H9 (cell line): ENCODE measurements around the gene ZNF503. TPM values are rescaled to one million over a fixed set of nuclear protein-coding genes. Genes with fewer than 3 reads are reported as not detected.

ENCODE experiments used
- DNase-seq: peaks from one replicate; pipeline ENCODE4 v3.0.0-alpha.2; 2017
- H2AFZ ChIP-seq: one replicate; pipeline ENCODE4 v1.6.1; 2013; ENCODE audit warnings: mild to moderate bottlenecking, low read length, control low read depth, moderate library complexity
- H2AK5ac ChIP-seq: 2 replicates; pipeline ENCODE4 v1.6.1; 2013; ENCODE audit warnings: low read length, control low read depth, mixed read lengths; ENCODE audit not compliant: insufficient read length
- H2BK120ac ChIP-seq: one replicate; pipeline ENCODE4 v1.6.1; 2013; ENCODE audit warnings: low read depth, mild to moderate bottlenecking, low read length, control low read depth, inconsistent platforms; ENCODE audit not compliant: poor library complexity, severe bottlenecking
- H2BK12ac ChIP-seq: 2 replicates; pipeline ENCODE4 v1.6.1; 2013; ENCODE audit warnings: low read length, control low read depth, mixed read lengths, low read depth; ENCODE audit not compliant: insufficient read length
- H2BK15ac ChIP-seq: 2 replicates; pipeline ENCODE4 v1.6.1; 2013; ENCODE audit warnings: low read depth, low read length, control low read depth
- H2BK20ac ChIP-seq: one replicate; pipeline ENCODE4 v1.6.1; 2013; ENCODE audit warnings: low read depth, mild to moderate bottlenecking, low read length, control low read depth, inconsistent platforms; ENCODE audit not compliant: poor library complexity, severe bottlenecking
- H2BK5ac ChIP-seq: 2 replicates; pipeline ENCODE4 v1.6.1; 2013; ENCODE audit warnings: low read length, control low read depth, mixed read lengths; ENCODE audit not compliant: insufficient read length
- H3K14ac ChIP-seq: 2 replicates; pipeline ENCODE4 v1.6.1; 2013; ENCODE audit warnings: low read length, control low read depth; ENCODE audit not compliant: insufficient read depth
- H3K18ac ChIP-seq: 2 replicates; pipeline ENCODE4 v1.6.1; 2013; ENCODE audit warnings: low read depth, mild to moderate bottlenecking, mixed read lengths, low read length, control low read depth; ENCODE audit not compliant: insufficient read length
- H3K23ac ChIP-seq: 2 replicates; pipeline ENCODE4 v1.6.1; 2013; ENCODE audit warnings: low read length, control low read depth, mixed read lengths, low read depth; ENCODE audit not compliant: insufficient read length
- H3K23me2 ChIP-seq: 2 replicates; pipeline ENCODE4 v1.6.1; 2013; ENCODE audit warnings: low read depth, mild to moderate bottlenecking, mixed read lengths, low read length, control low read depth; ENCODE audit not compliant: insufficient read length, poor library complexity, severe bottlenecking
- H3K27ac ChIP-seq: 2 replicates; pipeline ENCODE4 v1.5.1; 2013; ENCODE audit warnings: low read length, control low read depth, mixed read lengths, low read depth; ENCODE audit not compliant: insufficient read length
- H3K27me3 ChIP-seq: 2 replicates; pipeline ENCODE4 v1.6.1; 2013; ENCODE audit warnings: low read length, control low read depth, inconsistent platforms; ENCODE audit not compliant: insufficient read depth
- H3K4ac ChIP-seq: 2 replicates; pipeline ENCODE4 v1.6.1; 2013; ENCODE audit warnings: low read depth, mild to moderate bottlenecking, control low read depth, inconsistent platforms, low read length, moderate library complexity
- H3K4me1 ChIP-seq: 2 replicates; pipeline ENCODE4 v1.6.1; 2013; ENCODE audit warnings: low read length, control low read depth, inconsistent platforms; ENCODE audit not compliant: insufficient read depth
- H3K4me2 ChIP-seq: 2 replicates; pipeline ENCODE4 v1.6.1; 2013; ENCODE audit warnings: low read length, control low read depth, mixed read lengths; ENCODE audit not compliant: insufficient read length, insufficient read depth
- H3K56ac ChIP-seq: 2 replicates; pipeline ENCODE4 v1.6.1; 2013; ENCODE audit warnings: low read depth, mild to moderate bottlenecking, mixed read lengths, low read length, control low read depth; ENCODE audit not compliant: insufficient read length
- H3K79me1 ChIP-seq: 2 replicates; pipeline ENCODE4 v1.6.1; 2013; ENCODE audit warnings: low read depth, mild to moderate bottlenecking, moderate library complexity, low read length, control low read depth, inconsistent platforms; ENCODE audit not compliant: insufficient read depth, poor library complexity, severe bottlenecking
- H3K79me2 ChIP-seq: 2 replicates; pipeline ENCODE4 v1.6.1; 2013; ENCODE audit warnings: low read length, control low read depth, inconsistent platforms; ENCODE audit not compliant: insufficient read depth
- H3K9ac ChIP-seq: 2 replicates; pipeline ENCODE4 v1.6.1; 2013; ENCODE audit warnings: low read length, control low read depth, mixed read lengths; ENCODE audit not compliant: insufficient read length; ENCODE audit errors: extremely low read depth
- H3K9me3 ChIP-seq: one replicate; pipeline ENCODE4 v1.6.1; 2013; ENCODE audit warnings: low read depth, low read length, inconsistent platforms; ENCODE audit not compliant: control insufficient read depth
- H3T11ph ChIP-seq: one replicate; pipeline ENCODE4 v1.6.1; 2013; ENCODE audit warnings: mild to moderate bottlenecking, low read length, control low read depth, inconsistent platforms
- H4K20me1 ChIP-seq: one replicate; pipeline ENCODE4 v1.6.1; 2013; ENCODE audit not compliant: control insufficient read depth, insufficient read length, insufficient read depth
- H4K5ac ChIP-seq: 2 replicates; pipeline ENCODE4 v1.6.1; 2013; ENCODE audit warnings: low read depth, mild to moderate bottlenecking, mixed read lengths, low read length, control low read depth; ENCODE audit not compliant: insufficient read length
- H4K8ac ChIP-seq: replicated peaks from 2 replicates; pipeline ENCODE4 v1.6.1; 2013; ENCODE audit warnings: low read length, control low read depth, mixed read lengths, low read depth; ENCODE audit not compliant: insufficient read length
- H4K91ac ChIP-seq: 2 replicates; pipeline ENCODE4 v1.6.1; 2013; ENCODE audit warnings: low read depth, mild to moderate bottlenecking, moderate library complexity, mixed read lengths, low read length, control low read depth; ENCODE audit not compliant: insufficient read length
- H3K27ac Mint-ChIP-seq, 3 experiments: 2 replicates in 2 of 3; 3 replicates in 1 of 3; pipeline ENCODE4 v1.8.0; 2020 to 2021; ENCODE audit warnings: mixed read lengths in 3 of 3, mild to moderate bottlenecking in 1 of 3, moderate library complexity in 1 of 3
- H3K27me3 Mint-ChIP-seq: 2 replicates; pipeline ENCODE4 v1.8.0; 2021; ENCODE audit warnings: low read depth, mild to moderate bottlenecking, moderate library complexity, mixed read lengths
- H3K36me3 Mint-ChIP-seq, 3 experiments: 2 replicates in 2 of 3; 3 replicates in 1 of 3; pipeline ENCODE4 v1.8.0; 2020 to 2021; ENCODE audit warnings: low read depth in 3 of 3, mixed read lengths in 3 of 3; ENCODE audit not compliant: insufficient read depth in 1 of 3
- H3K4me1 Mint-ChIP-seq, 2 experiments: 2 replicates each; pipeline ENCODE4 v1.8.0; 2020; ENCODE audit warnings: mixed read lengths in 2 of 2
- H3K4me3 Mint-ChIP-seq, 2 experiments: 2 replicates in 1 of 2; 3 replicates in 1 of 2; pipeline ENCODE4 v1.8.0; 2020 to 2021; ENCODE audit warnings: mild to moderate bottlenecking in 2 of 2, mixed read lengths in 2 of 2, moderate library complexity in 1 of 2
- H3K9me3 Mint-ChIP-seq, 2 experiments: 2 replicates in 1 of 2; 3 replicates in 1 of 2; pipeline ENCODE4 v1.8.0; 2020; ENCODE audit warnings: mild to moderate bottlenecking in 2 of 2, mixed read lengths in 2 of 2, moderate library complexity in 1 of 2
- CTCF ChIP-seq: fragments of 200-600 bp; sonication (generic); conservative IDR thresholded peaks from 3 replicates; pipeline ENCODE4 v1.8.0; 2021; ENCODE audit warnings: antibody characterized with exemption, mild to moderate bottlenecking
- WGBS: extraction: QIAGEN DNeasy Blood & Tissue Kit; methylation state at CpG from one replicate; pipeline ENCODE4 v1.1.7; 2013; ENCODE audit warnings: missing lambda C conversion rate, low lambda C conversion rate, mixed read lengths; ENCODE audit not compliant: insufficient read length; ENCODE audit errors: extremely low coverage; 5-methylcytosine and 5-hydroxymethylcytosine counted together
- total RNA-seq: library from RNA; stranded (reverse); gene quantifications from 2 replicates; pipeline ENCODE4 v1.2.1, GENCODE V29; 2021

ZNF503 gene
- total RNA-seq, 1 experiment from 2014 or later = 0.09 TPM

GRCh38 chr10:75446508-75446907 lies 44.9 kb upstream of the ZNF503 start:
- H3K9ac ChIP-seq = no peak overlapping the region
- H3K36me3 Mint-ChIP-seq = peaks cover 0 to 19% (median 0%) of the 10 kb centered on the region in 3 experiments; a peak in 3 of 7 replicates
- no peak overlapping the region for H3K18ac ChIP-seq
- H2BK15ac ChIP-seq = no peak overlapping the region
- H2BK20ac ChIP-seq = no peak overlapping the region
- no peak overlapping the region for H2AFZ ChIP-seq
- H4K5ac ChIP-seq = no peak overlapping the region
- no peak overlapping the region for H3K23ac ChIP-seq
- H3K4me1 ChIP-seq = peaks cover 14% of the 10 kb centered on the region; the same call in 1 of the 2 replicates
- no peak overlapping the region for H3K27ac ChIP-seq
- no peaks in the 10 kb centered on the region for H3K79me1 ChIP-seq
- no peaks in the 10 kb centered on the region; the same call in 1 of the 2 replicates for H3K27me3 ChIP-seq
- no CpG with 5 or more reads among the region's 1 CpG for WGBS
- H2AK5ac ChIP-seq = no peak overlapping the region
- no peaks in the 10 kb centered on the region for H3K79me2 ChIP-seq
- DNase-seq = no peak
- H3K4ac ChIP-seq = no peak overlapping the region
- H3K23me2 ChIP-seq = no peaks in the 10 kb centered on the region
- no peak overlapping the region for H3K27ac Mint-ChIP-seq
- H3K4me3 Mint-ChIP-seq = no peak overlapping the region
- peaks cover 24 to 28% of the 10 kb centered on the region in 2 experiments for H3K9me3 Mint-ChIP-seq
- H2BK5ac ChIP-seq = no peak overlapping the region
- H3K4me1 Mint-ChIP-seq = peaks cover 20 to 25% of the 10 kb centered on the region in 2 experiments
- H3K27me3 Mint-ChIP-seq = peaks cover 60% of the 10 kb centered on the region
- no peak overlapping the region for H4K91ac ChIP-seq
- H3K56ac ChIP-seq = no peak overlapping the region
- no peaks in the 10 kb centered on the region for H3K9me3 ChIP-seq
- H3K14ac ChIP-seq = no peak overlapping the region
- no peak overlapping the region for H3K4me2 ChIP-seq
- TF ChIP-seq CTCF = no peak
- no peak overlapping the region for H4K8ac ChIP-seq
- H2BK120ac ChIP-seq = no peak overlapping the region
- H2BK12ac ChIP-seq = no peak overlapping the region
- no peaks in the 10 kb centered on the region for H4K20me1 ChIP-seq
- H3T11ph ChIP-seq = no peak overlapping the region
